SK-N-MC (cell line): ENCODE measurements around the gene CMTM5.

ENCODE experiments used
- EZH2 ChIP-seq: fragments of 200-600 bp; sonication (generic); IDR thresholded peaks from one replicate; pipeline ENCODE4 v1.6.1; 2017; ENCODE audit warnings: antibody characterized with exemption
- POLR2AphosphoS5 ChIP-seq: IDR thresholded peaks from 2 replicates; pipeline ENCODE4 v1.6.1; 2012; ENCODE audit warnings: mild to moderate bottlenecking, low read depth, low read length, borderline replicate concordance

- TF ChIP-seq POLR2AphosphoS5 (no peak), EZH2 (no peak)
Measured at GRCh38 chr14:23339506-23340268, 37.2 kb upstream of the CMTM5 start.
